Choroid plexus epithelial cell (primary cell): ENCODE results near the gene ISM1.

ENCODE experiments used
- DNase-seq: peaks from one replicate; pipeline ENCODE4 v3.0.0-alpha.2; 2010; ENCODE audit warnings: low read depth
- H3K4me3 ChIP-seq: 2 replicates; pipeline ENCODE4 v1.5.1; 2011; ENCODE audit warnings: low read depth, mild to moderate bottlenecking, control low read depth, low read length, moderate library complexity
- TF ChIP-seq, protein P1 (sequence below): conservative IDR thresholded peaks from 2 replicates; pipeline ENCODE4 v1.5.1; 2011; ENCODE audit warnings: low read depth, mild to moderate bottlenecking, control low read depth, inconsistent platforms, low read length, moderate library complexity

ISM1 gene

DNA sequence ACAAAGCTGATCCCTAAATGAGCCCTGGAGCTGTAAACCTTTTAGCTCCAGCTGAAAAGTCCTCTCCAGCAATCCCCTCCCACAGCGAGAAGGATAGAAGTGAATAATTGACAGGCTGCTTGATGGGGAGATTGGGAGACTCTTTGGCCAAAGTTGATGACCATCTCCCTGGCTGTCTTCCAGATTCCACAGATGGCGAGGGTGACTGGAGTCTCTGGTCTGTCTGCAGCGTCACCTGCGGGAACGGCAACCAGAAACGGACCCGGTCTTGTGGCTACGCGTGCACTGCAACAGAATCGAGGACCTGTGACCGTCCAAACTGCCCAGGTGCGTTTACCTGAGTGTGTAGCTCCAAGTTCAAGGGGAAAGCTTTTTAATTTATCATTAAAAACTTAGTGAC, 67.3 kb downstream of the ISM1 start:
- no peak overlapping the region for H3K4me3 ChIP-seq
- TF ChIP-seq, protein P1, sequence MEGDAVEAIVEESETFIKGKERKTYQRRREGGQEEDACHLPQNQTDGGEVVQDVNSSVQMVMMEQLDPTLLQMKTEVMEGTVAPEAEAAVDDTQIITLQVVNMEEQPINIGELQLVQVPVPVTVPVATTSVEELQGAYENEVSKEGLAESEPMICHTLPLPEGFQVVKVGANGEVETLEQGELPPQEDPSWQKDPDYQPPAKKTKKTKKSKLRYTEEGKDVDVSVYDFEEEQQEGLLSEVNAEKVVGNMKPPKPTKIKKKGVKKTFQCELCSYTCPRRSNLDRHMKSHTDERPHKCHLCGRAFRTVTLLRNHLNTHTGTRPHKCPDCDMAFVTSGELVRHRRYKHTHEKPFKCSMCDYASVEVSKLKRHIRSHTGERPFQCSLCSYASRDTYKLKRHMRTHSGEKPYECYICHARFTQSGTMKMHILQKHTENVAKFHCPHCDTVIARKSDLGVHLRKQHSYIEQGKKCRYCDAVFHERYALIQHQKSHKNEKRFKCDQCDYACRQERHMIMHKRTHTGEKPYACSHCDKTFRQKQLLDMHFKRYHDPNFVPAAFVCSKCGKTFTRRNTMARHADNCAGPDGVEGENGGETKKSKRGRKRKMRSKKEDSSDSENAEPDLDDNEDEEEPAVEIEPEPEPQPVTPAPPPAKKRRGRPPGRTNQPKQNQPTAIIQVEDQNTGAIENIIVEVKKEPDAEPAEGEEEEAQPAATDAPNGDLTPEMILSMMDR, result no peak
- no peak for DNase-seq

- H3K4me3 ChIP-seq, result no peak overlapping the region
- DNase-seq, result no peak
- TF ChIP-seq, protein P1, result no peak
Observed at GRCh38 chr20:13289031-13289430, 68.0 kb downstream of the ISM1 start.

DNA sequence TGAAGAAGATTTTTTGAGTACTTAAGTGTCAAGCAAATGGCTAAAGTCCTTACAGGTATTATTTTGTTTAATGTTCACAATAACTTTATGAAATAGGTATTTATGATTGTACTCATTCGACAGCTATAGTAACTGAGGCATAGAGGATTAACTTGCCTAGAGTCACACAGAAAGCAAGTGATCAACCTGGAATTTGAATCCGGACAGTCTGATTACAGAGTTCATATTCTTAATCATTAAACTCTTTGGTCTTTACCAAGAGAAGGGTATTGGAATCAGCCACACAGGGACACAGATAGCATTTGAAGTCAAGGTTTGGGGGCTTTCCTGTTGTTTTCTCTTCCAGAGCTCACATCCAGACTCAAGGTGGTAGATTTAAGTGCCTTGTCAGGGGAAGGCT, 69.7 kb downstream of the ISM1 start:
- H3K4me3 ChIP-seq, result no peak overlapping the region
- DNase-seq, result no peak
- TF ChIP-seq, protein P1, result no peak

GRCh38 chr20:13291157-13291556, 70.1 kb downstream of the ISM1 start:
- TF ChIP-seq, protein P1, result no peak
- no peak for DNase-seq

DNA sequence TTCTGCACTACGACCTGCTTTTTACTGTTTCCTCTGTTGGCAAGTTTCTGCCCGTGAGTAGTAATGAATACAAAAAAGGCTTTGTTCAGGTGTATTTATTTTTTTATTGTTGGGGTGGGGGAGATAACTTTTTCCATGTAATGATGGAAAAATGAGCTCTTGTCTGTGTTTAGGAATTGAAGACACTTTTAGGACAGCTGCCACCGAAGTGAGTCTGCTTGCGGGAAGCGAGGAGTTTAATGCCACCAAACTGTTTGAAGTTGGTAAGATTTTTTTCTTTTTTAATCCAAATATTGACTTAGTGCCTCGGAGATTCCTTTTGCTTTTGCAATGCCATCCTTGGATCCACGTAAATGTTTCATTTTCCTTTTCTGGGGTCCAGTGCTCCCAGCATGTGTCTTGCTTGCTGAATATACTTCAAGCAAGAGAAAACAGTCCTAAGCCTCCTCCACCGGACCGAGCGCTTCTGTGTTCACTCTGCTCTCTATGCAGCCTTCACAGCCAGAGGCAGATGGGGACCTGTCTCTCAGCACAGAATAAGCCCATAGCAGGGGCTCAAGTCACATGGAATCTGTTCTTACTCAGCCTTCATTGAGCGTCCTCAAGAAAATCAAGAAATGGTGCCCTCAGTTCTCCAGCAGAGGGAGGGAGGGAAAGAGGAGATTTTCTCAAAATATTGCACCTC, 71.3 kb downstream of the ISM1 start:
- DNase-seq, result no peak
- no peak overlapping the region for H3K4me3 ChIP-seq
- TF ChIP-seq, protein P1, result peak; percentile 20

More at GRCh38 chr20:13291157-13291556, 70.1 kb downstream of the ISM1 start:
- H3K4me3 ChIP-seq, result no peak overlapping the region

DNA sequence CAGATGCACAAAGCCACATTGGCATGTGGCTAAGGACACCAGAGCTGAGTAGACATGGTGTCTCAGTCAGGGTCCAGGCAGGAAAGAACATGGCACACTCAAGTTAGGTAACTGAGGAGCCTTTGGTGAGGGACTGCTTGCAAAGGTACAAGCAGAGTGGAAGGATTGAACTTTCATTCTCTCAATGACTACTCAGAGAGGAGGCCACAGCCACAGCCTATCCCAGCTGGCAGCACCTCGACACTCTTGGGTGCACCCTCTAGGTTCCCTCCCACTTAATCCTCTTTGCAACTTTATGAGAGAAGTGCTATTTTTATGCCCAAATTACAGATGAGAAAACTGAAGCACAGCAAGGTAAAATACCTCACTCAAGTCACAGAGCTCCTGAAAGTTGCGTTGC, 73.4 kb downstream of the ISM1 start:
- TF ChIP-seq, protein P1, result no peak
- H3K4me3 ChIP-seq, result no peak overlapping the region
- DNase-seq, result no peak

GRCh38 chr20:13295637-13296036, 74.6 kb downstream of the ISM1 start:
- TF ChIP-seq, protein P1, result no peak
- H3K4me3 ChIP-seq, result no peak overlapping the region
- no peak for DNase-seq
